Measurements from ENCODE around the gene FURIN.
"Not testable (repeated sequence)": the region's sequence is repeated elsewhere in the genome, so short reads cannot be mapped to it uniquely, and the experiment has no call there.

The FURIN gene

GRCh38 chr15:90840954-90841353, 27.4 kb upstream of the FURIN start:
- DNase-seq (ENCODE audit: low spot score) (no peak), FAIRE-seq (no peak)

DNA sequence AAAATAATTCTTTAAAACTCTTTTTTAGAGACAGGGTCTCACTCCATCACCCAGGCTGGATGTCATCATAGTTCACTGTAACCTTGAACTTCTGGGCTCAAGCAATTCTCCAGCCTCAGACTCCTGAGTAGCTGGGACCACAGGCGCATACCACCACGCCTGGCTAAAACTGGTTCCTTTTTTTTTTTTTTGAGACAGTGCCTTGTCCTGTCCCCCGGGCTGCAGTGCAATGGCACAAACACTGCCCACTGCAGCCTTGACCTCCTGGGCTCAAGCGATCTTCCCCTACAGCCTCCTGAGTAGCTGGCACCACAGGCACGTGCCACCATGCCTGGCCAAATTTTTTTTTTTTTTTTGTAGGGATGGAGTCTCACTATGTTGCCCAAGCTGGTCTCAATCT, 23.7 kb upstream of the FURIN start:
- DNase-seq (ENCODE audit: low spot score), result no peak
- no peak for FAIRE-seq

- no peak for FAIRE-seq
- DNase-seq (ENCODE audit: low spot score), result peak; percentile 77
These were observed 23.0 kb upstream of the FURIN start for GRCh38 chr15:90845201-90845949.

DNA sequence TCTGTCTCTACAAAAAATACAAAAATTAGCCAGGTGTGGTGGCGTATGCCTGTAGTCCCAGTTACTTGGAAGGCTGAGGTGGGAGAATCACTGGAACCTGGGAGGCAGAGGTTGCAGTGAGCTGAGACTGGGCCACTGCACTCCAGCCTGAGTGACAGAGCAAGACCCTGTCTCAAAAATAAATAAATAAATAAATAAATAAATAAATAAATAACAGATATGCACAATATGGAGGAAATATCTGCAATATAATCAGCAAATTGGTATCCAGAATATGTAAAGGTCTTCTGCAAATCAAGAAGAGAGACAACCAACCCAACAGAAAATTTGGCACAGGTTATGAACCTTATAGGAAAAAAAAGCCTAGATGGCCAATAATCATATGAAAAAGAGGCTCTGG, 19.0 kb upstream of the FURIN start:
- DNase-seq (ENCODE audit: low spot score); FAIRE-seq: not testable (repeated sequence)

DNA sequence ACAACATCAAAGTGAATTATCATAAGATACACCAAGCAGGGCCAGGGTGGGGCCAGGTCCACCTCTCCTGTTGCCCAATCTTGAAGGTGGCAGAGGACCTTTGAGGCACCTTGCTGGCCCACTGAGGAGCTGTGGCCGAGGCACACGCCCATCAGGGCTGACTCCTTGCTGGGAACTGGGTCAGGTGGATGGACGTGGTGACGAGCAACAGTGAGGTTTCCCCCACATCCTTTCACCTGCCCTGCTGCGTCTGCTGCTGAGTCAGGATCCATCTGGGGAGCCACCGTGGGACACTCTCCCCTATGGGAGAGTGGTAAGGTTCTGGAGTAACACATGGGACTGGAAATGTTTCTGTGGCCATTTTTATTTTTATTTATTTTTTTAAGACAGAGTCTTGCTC, 17.3 kb upstream of the FURIN start:
- DNase-seq (ENCODE audit: low spot score) (no peak), FAIRE-seq (no peak)

- DNase-seq (ENCODE audit: low spot score), result no peak
- no peak for FAIRE-seq
These were observed 16.4 kb upstream of the FURIN start for GRCh38 chr15:90851940-90852339.

DNA sequence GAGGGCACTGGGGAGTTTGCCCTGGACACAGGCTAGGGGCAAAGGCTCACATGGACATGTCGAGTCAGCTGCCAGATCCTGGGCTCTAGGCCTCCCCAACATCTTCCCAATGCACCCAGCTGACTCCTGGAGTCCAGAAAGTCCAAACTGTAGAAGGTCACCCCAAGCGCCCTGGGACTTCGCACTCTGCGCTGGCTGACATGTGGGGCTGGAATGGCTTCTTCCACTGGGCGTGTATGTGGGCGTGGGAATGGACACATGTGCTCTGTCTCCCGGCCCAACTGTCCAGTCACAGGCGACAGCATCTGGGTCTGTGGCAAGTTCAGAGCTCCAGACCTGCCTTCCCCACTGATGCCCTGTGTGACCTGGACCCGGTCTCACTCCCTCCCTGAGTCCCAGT, 13.2 kb upstream of the FURIN start:
- FAIRE-seq, result no peak
- DNase-seq (ENCODE audit: low spot score), result no peak

DNA sequence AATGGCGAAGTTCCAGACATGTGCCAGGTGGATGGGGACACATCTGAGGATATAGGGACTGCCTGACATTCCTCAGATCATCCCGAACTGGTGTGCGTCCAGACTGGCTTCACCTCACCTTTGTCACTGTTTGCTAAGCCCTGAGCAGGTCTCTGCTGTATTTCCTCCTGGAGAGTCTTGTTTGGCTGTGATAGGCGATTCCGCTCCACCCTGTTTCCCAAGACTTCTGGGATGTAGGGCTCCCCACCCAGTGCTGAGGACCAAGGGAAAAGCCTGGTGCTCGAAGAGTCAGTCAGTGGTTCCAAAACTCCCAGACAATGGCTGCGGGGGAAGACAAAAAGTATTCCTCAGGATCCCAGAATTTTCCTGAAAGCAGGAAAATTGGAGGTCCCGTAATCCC, 11.1 kb upstream of the FURIN start:
- no peak for FAIRE-seq
- no peak for DNase-seq (ENCODE audit: low spot score)

GRCh38 chr15:90857883-90858443, 10.4 kb upstream of the FURIN start:
- no peak for FAIRE-seq
- no peak for DNase-seq (ENCODE audit: low spot score)

GRCh38 chr15:90859234-90860131, 8.9 kb upstream of the FURIN start:
- FAIRE-seq (no peak), DNase-seq (ENCODE audit: low spot score) (no peak)

DNA sequence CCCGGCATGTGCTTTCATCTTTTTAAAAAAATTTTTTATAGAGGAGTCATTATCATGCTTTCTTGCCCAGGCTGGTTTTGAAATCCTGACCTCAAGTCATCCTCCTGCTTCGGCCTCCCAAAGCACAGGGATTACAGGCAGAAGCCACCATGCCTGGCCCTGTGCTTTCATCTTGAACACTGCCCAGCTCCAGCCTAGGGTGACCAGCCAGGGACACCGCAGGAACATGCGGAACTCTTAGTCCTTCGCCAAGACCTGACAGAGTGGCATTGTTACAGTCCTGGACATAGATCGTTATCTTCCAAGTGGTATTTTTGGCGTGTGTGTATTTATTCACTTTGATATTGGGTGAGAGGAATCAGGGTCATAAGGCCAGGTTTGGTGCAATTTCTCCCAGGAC, 7.9 kb upstream of the FURIN start:
- DNase-seq (ENCODE audit: low spot score) (no peak), FAIRE-seq (no peak)

- no peak for DNase-seq (ENCODE audit: low spot score)
- no peak for FAIRE-seq
These were observed 7.3 kb upstream of the FURIN start for GRCh38 chr15:90860942-90861675.

DNA sequence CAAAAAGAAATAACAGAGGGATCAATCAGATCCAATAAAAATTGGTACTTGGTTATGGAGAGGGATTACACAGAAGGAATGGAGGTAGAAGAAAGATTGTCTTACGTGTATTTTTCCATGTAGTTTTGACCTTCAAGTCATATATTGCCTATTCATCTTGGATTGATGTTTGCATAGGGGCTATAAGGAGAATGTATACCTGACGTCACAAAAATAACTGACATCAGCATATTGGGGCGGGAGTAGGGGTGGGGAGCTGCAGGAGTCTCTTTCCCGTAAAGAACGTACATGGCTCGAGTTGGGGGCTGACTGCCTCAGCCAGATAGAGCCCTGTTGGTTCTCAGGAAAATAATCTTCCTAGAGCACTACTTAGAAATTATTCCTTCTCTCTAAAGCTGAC, 5.9 kb upstream of the FURIN start:
- no peak for DNase-seq (ENCODE audit: low spot score)
- FAIRE-seq, result no peak

DNA sequence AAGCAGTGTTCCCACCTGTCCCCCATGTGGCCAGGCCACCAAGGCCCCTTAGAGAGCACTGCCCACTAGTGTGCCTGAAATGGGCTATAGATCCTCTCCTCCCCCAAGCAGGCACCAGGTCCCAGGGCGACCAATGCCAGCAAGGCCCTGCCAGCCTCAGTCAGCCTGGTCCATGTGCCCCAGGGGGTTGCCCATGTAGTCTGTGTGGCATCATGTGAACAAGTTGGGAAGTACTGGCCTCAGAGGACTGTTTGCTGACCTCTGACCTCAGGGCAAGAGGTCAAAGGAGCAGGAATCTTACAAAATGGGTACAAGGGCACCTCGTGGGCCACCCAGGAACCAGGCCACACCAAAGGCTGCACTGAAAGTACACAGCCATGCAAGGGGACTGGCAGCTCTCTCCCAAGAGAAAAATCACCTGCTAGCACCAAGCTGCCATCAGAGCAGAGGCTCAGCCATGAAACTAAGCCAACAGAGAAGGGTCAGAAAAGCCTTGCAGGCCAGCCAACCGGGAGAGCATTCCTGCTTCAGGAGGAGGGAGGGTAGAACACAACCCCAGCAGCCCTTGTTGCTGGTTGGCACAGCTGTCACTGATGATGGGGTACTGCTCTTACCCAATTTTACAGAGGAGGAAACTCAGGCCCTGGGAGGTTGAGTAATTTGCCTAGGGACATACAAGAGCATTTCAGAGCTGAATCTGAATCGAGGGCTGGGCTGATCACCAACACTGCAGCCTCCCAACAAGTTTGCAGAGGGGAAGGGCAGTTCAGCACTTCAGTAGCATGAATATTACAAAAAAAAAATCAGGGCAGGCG, 5.2 kb upstream of the FURIN start:
- DNase-seq (ENCODE audit: low spot score) (no peak), FAIRE-seq (no peak)

- FAIRE-seq (no peak), DNase-seq (ENCODE audit: low spot score) (no peak)
These were observed 4.4 kb upstream of the FURIN start for GRCh38 chr15:90863987-90864386.

- DNase-seq (ENCODE audit: low spot score) (no peak), FAIRE-seq (no peak)
These were observed 3.9 kb upstream of the FURIN start for GRCh38 chr15:90864507-90864906.

DNA sequence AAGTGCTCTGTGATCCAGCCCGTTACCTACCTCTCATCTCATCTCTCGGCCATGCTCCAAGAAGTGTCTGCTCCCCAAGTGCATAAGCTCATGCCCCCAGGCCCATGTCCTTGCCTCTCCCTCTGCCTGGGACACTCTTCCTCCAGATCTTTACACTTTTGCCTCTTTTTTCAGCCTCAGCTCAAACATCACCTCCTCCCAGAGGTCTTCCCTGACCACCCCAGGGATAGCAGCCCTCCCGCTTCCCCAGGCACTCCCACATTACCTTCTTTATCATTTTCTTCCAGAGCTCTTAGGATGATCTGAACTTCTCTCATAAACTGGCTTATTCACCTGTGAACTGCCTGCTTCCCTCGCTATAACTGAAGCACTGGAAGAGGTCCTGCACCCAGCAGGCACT, 2.7 kb upstream of the FURIN start:
- DNase-seq (ENCODE audit: low spot score) (no peak), FAIRE-seq (no peak)

GRCh38 chr15:90866161-90866715, 2.1 kb upstream of the FURIN start:
- no peak for DNase-seq (ENCODE audit: low spot score)

GRCh38 chr15:90866800-90867199, 1.6 kb upstream of the FURIN start:
- FAIRE-seq (no peak), DNase-seq (ENCODE audit: low spot score) (no peak)

More at GRCh38 chr15:90866161-90866715, 2.1 kb upstream of the FURIN start:
- no peak for FAIRE-seq

GRCh38 chr15:90869140-90869541, 753 bp downstream of the FURIN start:
- DNase-seq (ENCODE audit: low spot score), result no peak
- FAIRE-seq, result no peak

Data from urothelium cell line (cell line).